Fibroblast of the aortic adventitia (primary cell): Measurements from ENCODE around the gene ATP2B2. TPM values are rescaled to one million over a fixed set of nuclear protein-coding genes. Genes with fewer than 3 reads are reported as not detected.

Source experiments
- DNase-seq: peaks from one replicate; pipeline ENCODE4 v3.0.0-alpha.2; 2010; ENCODE audit warnings: low read depth
- H3K4me3 ChIP-seq: 2 replicates; pipeline ENCODE4 v1.5.1; 2011; ENCODE audit warnings: low read depth, mild to moderate bottlenecking, control low read depth, low read length, moderate library complexity
- total RNA-seq: library from RNA; depleted of rRNA; stranded (reverse); fragments of >200 nt; gene quantifications from 2 replicates; pipeline ENCODE4 v1.2.3, GENCODE V29; 2012; ENCODE audit warnings: low replicate concordance
- TF ChIP-seq, protein P1 (sequence below): IDR thresholded peaks from 2 replicates; pipeline ENCODE4 v1.5.1; 2011; ENCODE audit warnings: mild to moderate bottlenecking, low read length, control low read depth, inconsistent platforms; ENCODE audit not compliant: insufficient read depth

The ATP2B2 gene
- total RNA-seq, 1 donor: not detected

DNA sequence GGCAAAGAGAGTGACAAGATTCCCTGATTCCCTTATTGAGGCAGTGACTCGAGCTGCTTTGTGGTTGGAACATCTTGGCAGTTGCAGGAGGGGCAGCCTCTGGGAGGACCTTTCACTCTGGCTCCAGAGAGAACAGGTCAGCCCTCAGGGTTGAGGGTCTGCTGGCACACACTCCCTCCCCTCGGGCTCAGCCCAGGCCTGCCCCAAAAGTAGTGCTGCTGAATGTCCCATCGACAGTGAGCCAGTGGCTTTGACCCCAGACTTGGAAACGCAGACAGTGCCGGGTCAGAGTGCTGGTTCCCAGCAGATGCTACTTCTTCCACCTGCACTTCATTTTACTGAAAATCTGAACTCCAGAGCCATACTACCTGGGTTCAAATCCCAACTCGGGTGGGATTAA lies 25.6 kb upstream of the ATP2B2 start:
- TF ChIP-seq, protein P1, sequence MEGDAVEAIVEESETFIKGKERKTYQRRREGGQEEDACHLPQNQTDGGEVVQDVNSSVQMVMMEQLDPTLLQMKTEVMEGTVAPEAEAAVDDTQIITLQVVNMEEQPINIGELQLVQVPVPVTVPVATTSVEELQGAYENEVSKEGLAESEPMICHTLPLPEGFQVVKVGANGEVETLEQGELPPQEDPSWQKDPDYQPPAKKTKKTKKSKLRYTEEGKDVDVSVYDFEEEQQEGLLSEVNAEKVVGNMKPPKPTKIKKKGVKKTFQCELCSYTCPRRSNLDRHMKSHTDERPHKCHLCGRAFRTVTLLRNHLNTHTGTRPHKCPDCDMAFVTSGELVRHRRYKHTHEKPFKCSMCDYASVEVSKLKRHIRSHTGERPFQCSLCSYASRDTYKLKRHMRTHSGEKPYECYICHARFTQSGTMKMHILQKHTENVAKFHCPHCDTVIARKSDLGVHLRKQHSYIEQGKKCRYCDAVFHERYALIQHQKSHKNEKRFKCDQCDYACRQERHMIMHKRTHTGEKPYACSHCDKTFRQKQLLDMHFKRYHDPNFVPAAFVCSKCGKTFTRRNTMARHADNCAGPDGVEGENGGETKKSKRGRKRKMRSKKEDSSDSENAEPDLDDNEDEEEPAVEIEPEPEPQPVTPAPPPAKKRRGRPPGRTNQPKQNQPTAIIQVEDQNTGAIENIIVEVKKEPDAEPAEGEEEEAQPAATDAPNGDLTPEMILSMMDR: no peak
- H3K4me3 ChIP-seq: no peak overlapping the region
- DNase-seq: no peak

DNA sequence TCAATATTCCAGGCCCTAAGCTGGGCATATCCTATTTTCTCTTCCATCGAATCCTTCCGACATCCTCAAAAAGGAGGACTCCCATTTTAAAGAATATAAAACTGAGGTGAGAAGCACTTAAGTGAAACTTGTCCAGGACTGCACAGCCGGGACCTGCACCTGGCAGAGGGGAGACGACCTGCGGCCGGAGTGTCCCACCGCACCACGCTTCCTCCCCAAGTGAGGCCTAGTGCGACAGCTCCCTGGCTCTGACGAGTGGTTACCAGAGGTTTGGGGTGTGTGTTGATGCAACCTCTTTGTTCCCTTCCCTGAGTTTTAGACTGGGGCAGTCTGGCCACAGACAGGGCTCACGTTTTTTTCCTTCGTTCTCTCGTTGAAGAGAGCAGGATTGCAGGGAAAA lies 24.9 kb upstream of the ATP2B2 start:
- H3K4me3 ChIP-seq: no peak overlapping the region
- TF ChIP-seq, protein P1: no peak
- no peak for DNase-seq

DNA sequence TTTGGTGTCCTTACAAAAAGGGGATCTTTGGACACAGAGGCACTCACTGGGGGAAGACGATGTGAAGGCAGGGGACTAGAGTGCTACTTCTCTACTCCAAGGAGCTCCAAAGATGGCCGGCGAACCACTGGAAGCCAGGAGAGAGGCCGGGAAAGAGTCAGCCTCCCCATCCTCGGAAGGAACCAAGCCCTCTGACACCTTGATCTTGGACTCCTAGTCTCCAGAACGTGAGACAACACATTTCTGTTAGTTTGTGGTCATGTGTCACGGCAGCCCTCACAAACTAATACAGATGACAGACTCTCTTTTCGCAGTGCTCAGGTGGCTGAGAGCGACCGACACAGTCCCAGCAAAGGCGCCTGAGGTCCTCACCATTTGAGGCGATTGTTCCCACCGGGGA lies 24.4 kb upstream of the ATP2B2 start:
- no peak overlapping the region for H3K4me3 ChIP-seq
- no peak for DNase-seq
- TF ChIP-seq, protein P1: no peak

DNA sequence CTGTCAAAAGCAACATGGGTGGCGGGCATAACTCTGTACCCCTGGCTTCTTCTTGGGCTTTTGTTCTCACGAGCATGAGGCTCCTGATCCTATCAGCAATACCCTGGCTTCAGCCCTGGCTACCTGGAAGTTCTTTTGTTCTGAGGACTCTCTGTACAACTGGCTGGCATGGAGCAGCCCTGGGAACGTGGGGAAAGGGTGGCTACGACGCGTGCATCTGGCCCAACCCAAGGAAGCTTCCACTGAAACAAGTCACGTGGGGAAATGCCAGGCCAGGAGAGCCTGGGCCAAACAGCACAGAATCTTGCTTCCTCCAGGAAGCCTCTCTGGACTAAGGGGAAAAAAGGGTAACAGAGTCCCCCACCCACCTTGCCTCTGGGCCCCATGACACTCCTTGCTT lies 22.7 kb upstream of the ATP2B2 start:
- H3K4me3 ChIP-seq: no peak overlapping the region
- TF ChIP-seq, protein P1: no peak
- DNase-seq: no peak

DNA sequence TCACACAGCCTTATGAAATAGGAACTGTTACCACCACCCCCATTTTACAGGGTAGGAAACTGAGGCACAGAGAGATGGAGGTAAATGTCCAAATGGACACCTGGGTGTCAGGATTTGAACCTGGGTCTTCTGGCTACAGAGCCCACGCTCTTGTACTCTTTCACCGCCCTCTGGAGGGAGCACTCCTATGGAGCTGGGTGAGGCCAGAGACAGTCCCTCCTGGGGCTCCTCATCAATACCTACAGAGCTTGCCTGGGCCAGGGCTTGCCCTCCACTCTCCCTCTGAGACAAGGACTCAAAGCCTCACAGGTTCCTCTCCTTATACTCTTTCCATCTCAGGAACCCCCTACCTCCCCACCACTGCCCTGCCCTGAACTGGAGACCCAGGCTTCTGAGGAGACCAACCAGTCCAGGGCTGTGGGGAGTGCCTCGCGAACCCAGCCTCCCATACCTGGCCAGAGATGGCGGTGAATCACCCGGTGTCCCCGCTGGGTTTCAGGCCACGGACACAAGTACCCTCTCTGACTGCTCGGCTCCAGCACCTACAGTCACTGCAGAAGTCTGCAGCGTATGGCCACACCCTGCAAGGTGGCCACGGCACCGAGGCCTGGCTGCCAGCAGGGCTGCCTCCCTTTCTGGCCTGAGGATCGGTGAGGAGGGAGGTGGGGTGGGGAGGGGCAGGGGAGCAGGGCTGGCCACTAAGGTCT lies 22.1 kb upstream of the ATP2B2 start:
- H3K4me3 ChIP-seq: no peak overlapping the region
- TF ChIP-seq, protein P1: no peak
- no peak for DNase-seq

DNA sequence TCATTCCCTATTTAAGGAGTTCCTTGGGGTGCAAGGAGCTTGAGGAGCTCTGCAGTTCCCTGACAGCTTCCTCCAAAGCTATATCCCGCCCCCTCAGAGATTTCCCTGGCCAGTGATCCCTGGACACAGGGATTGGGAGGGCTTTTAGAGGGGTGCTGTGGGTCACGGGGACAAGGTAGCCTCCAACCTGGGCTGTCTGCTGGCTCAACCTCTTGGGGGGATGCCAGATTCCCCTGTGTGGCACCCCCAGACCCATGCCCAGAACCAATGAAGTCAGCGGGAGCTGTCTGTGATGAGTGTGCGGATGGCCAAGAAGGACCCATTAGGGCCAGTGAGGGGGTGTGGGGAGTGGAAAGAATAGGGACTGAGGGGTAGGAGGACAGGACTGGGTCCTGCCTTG lies 21.0 kb upstream of the ATP2B2 start:
- TF ChIP-seq, protein P1: no peak
- H3K4me3 ChIP-seq: no peak overlapping the region
- no peak for DNase-seq

DNA sequence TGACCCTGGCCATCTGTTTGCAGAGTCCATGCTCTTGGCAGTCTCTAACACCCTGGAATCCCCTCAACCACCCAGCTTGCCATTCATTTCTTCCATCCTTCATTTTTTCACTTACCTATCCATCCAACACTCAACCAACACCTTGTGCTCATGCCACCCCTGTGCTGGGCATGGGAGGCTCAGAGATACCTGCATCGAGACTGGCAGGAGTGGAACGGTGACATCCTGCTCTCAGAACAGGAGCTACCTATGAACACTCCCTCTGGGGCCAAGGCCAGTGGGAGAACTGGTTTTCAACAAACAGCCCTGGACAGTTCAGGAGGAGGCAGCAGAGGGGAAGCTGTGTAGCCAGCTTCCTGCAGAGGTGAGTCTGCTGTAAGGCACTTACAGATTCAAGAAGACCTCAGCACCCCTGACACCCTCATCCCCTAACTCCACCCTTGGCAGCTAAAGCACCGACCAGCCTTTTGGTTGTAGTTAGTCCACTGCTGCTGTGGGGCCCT lies 19.5 kb upstream of the ATP2B2 start:
- no peak for DNase-seq
- H3K4me3 ChIP-seq: no peak overlapping the region
- TF ChIP-seq, protein P1: no peak
